A673 (cell line): ENCODE measurements around the gene NT5DC2. TPM values are rescaled to one million over a fixed set of nuclear protein-coding genes. Genes with fewer than 3 reads are reported as not detected.

ENCODE experiments used
- BruUV-seq: library from RNA; stranded (reverse); fragments of 400-500 nt; replicated peaks from 2 replicates; lab custom pipeline; 2021; lab: Mats Ljungman, UMichigan
- CTCF ChIA-PET: fragments of 300-600 bp; sonication (Branson Sonifier 250); formaldehyde crosslinking; loops from one replicate; lab custom pipeline; 2022; ENCODE audit warnings: antibody characterized with exemption; lab: Charles Lee
- POLR2A ChIA-PET: fragments of 300-600 bp; sonication (Branson Sonifier 250); formaldehyde crosslinking; loops from one replicate; lab custom pipeline; 2022; ENCODE audit warnings: antibody characterized with exemption; ENCODE audit not compliant: low non-redundant PET; lab: Charles Lee
- DNase-seq: peaks from one replicate; pipeline ENCODE4 v3.0.0-alpha.2; 2015; ENCODE audit warnings: low spot score
- H3K27ac ChIP-seq: fragments of 200-600 bp; sonication (generic); 2 replicates; pipeline ENCODE4 v1.5.1; 2016; ENCODE audit warnings: mixed run types, low read depth, mild to moderate bottlenecking, mixed read lengths, antibody characterized with exemption, low read length; ENCODE audit not compliant: poor library complexity, severe bottlenecking
- H3K27me3 ChIP-seq: fragments of 200-600 bp; sonication (generic); replicated peaks from 2 replicates; pipeline ENCODE4 v1.6.1; 2017; ENCODE audit warnings: mixed run types, low read depth, mild to moderate bottlenecking, mixed read lengths, antibody characterized with exemption, low read length; ENCODE audit not compliant: insufficient read depth, poor library complexity
- H3K36me3 ChIP-seq: fragments of 200-600 bp; sonication (generic); 2 replicates; pipeline ENCODE4 v1.6.1; 2016; ENCODE audit warnings: mixed run types, mild to moderate bottlenecking, mixed read lengths, antibody characterized with exemption, low read length; ENCODE audit not compliant: insufficient read depth, poor library complexity, severe bottlenecking
- H3K4me1 ChIP-seq: fragments of 200-600 bp; sonication (generic); 2 replicates; pipeline ENCODE4 v1.6.1; 2017; ENCODE audit warnings: mixed run types, mild to moderate bottlenecking, mixed read lengths, antibody characterized with exemption, low read length; ENCODE audit not compliant: insufficient read depth, poor library complexity, severe bottlenecking
- H3K4me3 ChIP-seq: fragments of 200-600 bp; sonication (generic); 2 replicates; pipeline ENCODE4 v1.5.1; 2016; ENCODE audit warnings: low read depth, mixed run types, mild to moderate bottlenecking, mixed read lengths, low read length; ENCODE audit not compliant: poor library complexity, severe bottlenecking
- H3K9me3 ChIP-seq: fragments of 200-600 bp; sonication (generic); 2 replicates; pipeline ENCODE4 v1.6.1; 2016; ENCODE audit warnings: mixed run types, low read depth, mild to moderate bottlenecking, mixed read lengths, antibody characterized with exemption, low read length; ENCODE audit not compliant: poor library complexity, severe bottlenecking
- EZH2 ChIP-seq: fragments of 200-600 bp; sonication (generic); IDR thresholded peaks from 2 replicates; pipeline ENCODE4 v1.6.1; 2017; ENCODE audit warnings: borderline replicate concordance, low read depth, mild to moderate bottlenecking, mixed read lengths, antibody characterized with exemption, low read length; ENCODE audit not compliant: poor library complexity, severe bottlenecking
- intact Hi-C: fragments of 100-400 bp; cut with micrococcal nuclease; formaldehyde crosslinking; loops from one replicate; pipeline ENCODE4 v1.10.0; 2022; ENCODE audit not compliant: unreplicated experiment
- total RNA-seq: library from RNA; stranded (reverse); gene quantifications from 2 replicates; pipeline ENCODE4 v1.2.3, GENCODE V29; 2021
- TF ChIP-seq, protein P1 (sequence below): fragments of 300-800, 200-600 bp; sonication (generic); conservative IDR thresholded peaks from 2 replicates; pipeline ENCODE4 v1.5.1; 2017; ENCODE audit warnings: low read depth, mild to moderate bottlenecking, antibody characterized with exemption, low read length, moderate library complexity, mixed read lengths

The NT5DC2 gene
- total RNA-seq, 1 experiment from 2014 or later: 108 TPM

DNA sequence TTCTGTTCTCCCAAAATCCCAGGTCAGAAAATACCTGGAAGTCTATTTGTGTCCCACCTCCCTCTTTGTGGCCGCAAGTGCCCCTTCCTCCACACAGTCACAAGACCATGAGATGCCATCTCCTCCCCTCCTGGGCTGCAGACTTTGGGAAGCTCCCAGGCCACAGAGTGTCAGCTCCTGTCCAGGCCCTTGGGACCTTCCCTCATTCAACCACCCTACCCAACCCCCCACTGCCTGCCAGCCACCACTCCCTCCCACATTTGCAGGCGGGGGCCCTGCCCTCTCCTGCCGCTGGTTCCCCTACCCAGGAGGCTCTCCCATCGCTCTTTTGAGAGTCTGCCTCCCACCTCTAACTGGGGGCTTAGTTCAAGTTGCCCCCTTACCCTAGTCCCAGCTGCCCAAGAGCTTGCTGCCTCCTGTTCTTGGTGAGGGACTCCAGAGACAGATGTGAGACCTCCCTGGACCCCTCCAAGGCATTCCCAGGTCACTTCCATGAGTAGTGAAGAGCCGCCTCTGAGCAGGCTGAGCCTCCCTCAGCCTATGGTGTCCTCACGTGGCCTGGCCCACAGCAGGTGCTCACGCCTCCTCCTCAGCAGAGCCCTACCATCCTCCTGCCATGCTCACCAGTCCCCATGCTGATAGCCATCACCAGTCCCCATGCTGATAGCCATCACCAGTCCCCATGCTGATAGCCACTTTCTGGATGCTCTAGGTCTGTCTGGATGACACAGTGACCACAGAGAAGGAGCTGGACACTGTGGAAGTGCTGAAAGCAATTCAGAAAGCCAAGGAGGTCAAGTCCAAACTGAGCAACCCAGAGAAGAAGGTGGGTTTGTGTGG is 54.4 kb downstream of the NT5DC2 start:
- POLR2A ChIA-PET: no interaction called here
- TF ChIP-seq, protein P1, sequence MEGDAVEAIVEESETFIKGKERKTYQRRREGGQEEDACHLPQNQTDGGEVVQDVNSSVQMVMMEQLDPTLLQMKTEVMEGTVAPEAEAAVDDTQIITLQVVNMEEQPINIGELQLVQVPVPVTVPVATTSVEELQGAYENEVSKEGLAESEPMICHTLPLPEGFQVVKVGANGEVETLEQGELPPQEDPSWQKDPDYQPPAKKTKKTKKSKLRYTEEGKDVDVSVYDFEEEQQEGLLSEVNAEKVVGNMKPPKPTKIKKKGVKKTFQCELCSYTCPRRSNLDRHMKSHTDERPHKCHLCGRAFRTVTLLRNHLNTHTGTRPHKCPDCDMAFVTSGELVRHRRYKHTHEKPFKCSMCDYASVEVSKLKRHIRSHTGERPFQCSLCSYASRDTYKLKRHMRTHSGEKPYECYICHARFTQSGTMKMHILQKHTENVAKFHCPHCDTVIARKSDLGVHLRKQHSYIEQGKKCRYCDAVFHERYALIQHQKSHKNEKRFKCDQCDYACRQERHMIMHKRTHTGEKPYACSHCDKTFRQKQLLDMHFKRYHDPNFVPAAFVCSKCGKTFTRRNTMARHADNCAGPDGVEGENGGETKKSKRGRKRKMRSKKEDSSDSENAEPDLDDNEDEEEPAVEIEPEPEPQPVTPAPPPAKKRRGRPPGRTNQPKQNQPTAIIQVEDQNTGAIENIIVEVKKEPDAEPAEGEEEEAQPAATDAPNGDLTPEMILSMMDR: no peak
- no peak for TF ChIP-seq EZH2
- DNase-seq: no peak
- no peak overlapping the region for H3K4me3 ChIP-seq
- no peak overlapping the region for H3K27ac ChIP-seq
- intact Hi-C loops: no loop called here
- H3K4me1 ChIP-seq: no peaks in the 10 kb centered on the region
- H3K36me3 ChIP-seq: peaks cover 2% of the 10 kb centered on the region
- no peaks in the 10 kb centered on the region for H3K9me3 ChIP-seq
- H3K27me3 ChIP-seq: no peaks in the 10 kb centered on the region
- CTCF ChIA-PET: no interaction called here
- BruUV-seq: no TSS peak

DNA sequence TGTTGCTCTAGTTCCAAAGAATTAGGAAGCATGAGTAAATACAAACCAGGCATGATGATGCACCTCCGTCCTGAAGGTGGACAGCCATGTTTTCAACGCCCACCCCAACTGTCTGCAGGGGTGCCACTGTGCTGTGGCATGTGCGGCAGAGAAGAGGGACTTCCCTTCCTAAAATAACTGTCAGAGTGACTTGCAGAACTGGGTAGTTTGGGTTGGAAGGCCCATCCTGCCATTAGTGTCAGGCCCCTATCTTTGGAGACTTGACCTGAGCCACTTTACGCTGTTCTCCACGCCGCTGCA is 55.9 kb downstream of the NT5DC2 start:
- intact Hi-C loops: no loop called here
- BruUV-seq: no TSS peak
- Histone ChIP-seq H3K27me3 (no peaks in the 10 kb centered on the region), H3K4me3 (no peak overlapping the region), H3K27ac (no peak overlapping the region), H3K36me3 (peaks cover 5% of the 10 kb centered on the region), H3K4me1 (no peaks in the 10 kb centered on the region), H3K9me3 (no peaks in the 10 kb centered on the region)
- CTCF ChIA-PET: no interaction called here
- POLR2A ChIA-PET: no interaction called here
- TF ChIP-seq, protein P1: no peak
- TF ChIP-seq EZH2: no peak
- no peak for DNase-seq

DNA sequence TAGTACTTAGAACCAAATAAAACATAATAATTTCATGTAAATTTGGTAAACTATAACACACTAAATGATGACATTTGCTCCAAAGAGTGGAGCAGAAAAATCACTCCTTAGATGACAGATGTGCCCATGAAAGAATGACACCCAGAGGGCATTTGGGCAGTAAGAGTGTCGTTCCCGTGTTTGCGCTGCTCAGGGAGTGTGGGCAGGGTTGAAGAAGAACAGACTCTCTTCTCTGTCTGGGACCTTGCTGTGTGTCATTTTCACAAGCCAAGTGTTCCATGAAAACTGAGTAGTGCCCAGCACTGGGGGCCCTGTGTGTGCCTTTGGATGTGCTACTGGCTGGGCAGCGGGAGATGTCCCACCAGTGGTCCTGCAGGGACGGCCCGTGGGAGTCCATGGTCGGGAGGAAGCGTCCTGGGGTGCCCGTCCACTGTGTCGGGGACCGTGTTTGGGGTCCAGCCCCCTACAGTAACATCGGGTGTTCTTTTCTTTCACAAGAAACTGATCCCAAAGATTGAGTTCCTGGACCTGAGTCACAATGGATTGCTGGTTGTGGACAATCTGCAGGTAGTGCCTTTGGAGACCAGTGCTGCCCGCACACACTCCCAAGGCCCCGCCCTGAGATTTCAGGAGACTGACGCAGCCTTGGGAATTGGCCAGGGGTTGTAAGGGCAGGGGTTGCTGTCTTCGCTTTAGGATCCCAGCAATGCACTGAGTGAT is 56.4 kb downstream of the NT5DC2 start:
- CTCF ChIA-PET: no interaction called here
- DNase-seq: no peak

More for the DNA sequence above, 56.4 kb downstream of the NT5DC2 start:
- BruUV-seq: no TSS peak
- Histone ChIP-seq H3K36me3 (peaks cover 5% of the 10 kb centered on the region), H3K27me3 (no peaks in the 10 kb centered on the region), H3K27ac (no peak overlapping the region), H3K4me1 (no peaks in the 10 kb centered on the region), H3K4me3 (no peak overlapping the region), H3K9me3 (no peaks in the 10 kb centered on the region)
- TF ChIP-seq, protein P1: no peak
- TF ChIP-seq EZH2: no peak
- intact Hi-C loops: no loop called here
- POLR2A ChIA-PET: no interaction called here

Other genes with a start within 250 kb of the NT5DC2 start
- gene GLYCTK, start 246.0 kb downstream of the NT5DC2 start, total RNA-seq: 4.3 and 5.1 TPM in 2 replicates
- gene DNAH1, start 217.5 kb downstream of the NT5DC2 start, total RNA-seq: 1.3 and 1.8 TPM in 2 replicates
- gene BAP1, start 123.8 kb downstream of the NT5DC2 start, total RNA-seq: 49.5 and 53.1 TPM in 2 replicates
- gene PHF7, start 123.2 kb downstream of the NT5DC2 start, total RNA-seq: 2.9 and 4.5 TPM in 2 replicates
- gene SEMA3G, start 88.8 kb downstream of the NT5DC2 start, total RNA-seq: 0.07 TPM in 1 of 2 replicates, not detected in the other
- gene TNNC1, start 79.8 kb downstream of the NT5DC2 start, total RNA-seq: not detected in 2 replicates
- gene NISCH, start 78.3 kb downstream of the NT5DC2 start, total RNA-seq: 46.9 and 48.6 TPM in 2 replicates
- 0.41 TPM in 1 of 2 replicates, not detected in the other for gene STAB1, start 38.5 kb downstream of the NT5DC2 start, total RNA-seq
- 10.3 and 14.4 TPM in 2 replicates for gene UQCC5, start 2.7 kb upstream of the NT5DC2 start, total RNA-seq
- gene PBRM1, start 152.1 kb upstream of the NT5DC2 start, total RNA-seq: 57.1 and 65.0 TPM in 2 replicates
- 94.0 and 110 TPM in 2 replicates for gene GNL3, start 152.2 kb upstream of the NT5DC2 start, total RNA-seq
- gene GLT8D1, start 171.9 kb upstream of the NT5DC2 start, total RNA-seq: 26.5 and 34.7 TPM in 2 replicates
- gene SPCS1, start 172.2 kb upstream of the NT5DC2 start, total RNA-seq: 67.8 and 81.1 TPM in 2 replicates
- 22.0 and 24.9 TPM in 2 replicates for gene NEK4, start 237.1 kb upstream of the NT5DC2 start, total RNA-seq
- not detected in 2 replicates for gene ITIH1, start 243.7 kb upstream of the NT5DC2 start, total RNA-seq